ENCODE data around the gene CHAT.

The CHAT gene

DNA sequence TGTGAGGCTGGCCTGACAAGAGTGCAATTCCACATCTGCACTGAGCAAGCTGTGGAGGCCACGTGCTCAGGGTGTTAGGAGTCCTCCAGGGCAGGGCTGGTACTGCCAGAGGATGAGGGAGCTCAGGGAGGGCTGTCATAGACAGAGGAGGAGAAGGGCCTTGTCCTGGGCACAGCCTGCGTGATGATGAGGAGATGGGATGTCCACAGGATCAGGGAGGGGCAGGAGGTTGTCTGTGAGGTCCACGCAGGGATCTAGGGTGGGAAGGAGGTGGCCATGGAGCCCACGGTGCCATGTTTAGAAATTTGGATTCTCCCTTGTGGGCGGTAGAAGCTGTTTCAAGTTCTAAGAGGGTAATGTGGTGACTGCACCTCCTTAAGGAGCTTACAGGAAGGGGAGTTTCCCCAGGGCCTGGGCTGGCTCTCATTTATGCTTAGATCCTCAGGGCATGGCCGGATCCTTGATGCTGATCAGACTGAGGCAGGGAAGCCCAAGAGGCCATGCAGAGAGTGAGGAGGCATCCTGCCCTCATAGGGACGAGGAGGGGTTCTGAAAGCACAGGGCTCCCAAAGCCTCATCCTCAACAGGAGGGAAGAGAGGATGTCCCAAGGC, 30.3 kb downstream of the CHAT start:
- H3K4me1 ChIP-seq (ENCODE audit: control extremely low read depth in 1 of 4, control insufficient read depth in 4 of 4, insufficient read depth in 4 of 4, low read length in 3 of 4), result no peaks in the 10 kb centered on the region
- peaks cover 3 to 75% (median 16%) of the 10 kb centered on the region in 5 experiments for H3K27me3 ChIP-seq (replicated peaks in 2 of 5; ENCODE audit: control insufficient read depth in 4 of 5, insufficient read depth in 5 of 5, low read length in 4 of 5)
- CTCF ChIA-PET, result interaction anchor here (0.7 kb wide), 1 partner anchor 15 kb away, joined by 3 read pairs; no protein-coding TSS in a partner anchor
- POLR2A ChIA-PET, result no interaction called here
- no peaks in the 10 kb centered on the region for H3K36me3 ChIP-seq (ENCODE audit: control insufficient read depth in 4 of 4, insufficient read depth in 4 of 4, low read length in 3 of 4)
- no peaks in the 10 kb centered on the region for H3K9me3 ChIP-seq (ENCODE audit: control extremely low read depth in 1 of 5, control insufficient read depth in 4 of 5, insufficient read depth in 2 of 5, low read depth in 1 of 5, low read length in 4 of 5)
- DNase-seq, result no peak
- no peak overlapping the region for H3K4me3 ChIP-seq (ENCODE audit: control insufficient read depth in 1 of 7, extremely low read depth in 1 of 7, insufficient read depth in 4 of 7, low read depth in 2 of 7, low read length in 6 of 7)
- 95% methylated on average over 7 of the region's 7 CpGs for WGBS (ENCODE audit: insufficient coverage)
- no peak overlapping the region for H3K27ac ChIP-seq (ENCODE audit: insufficient read depth in 1 of 2, low read depth in 1 of 2, low read length in 2 of 2, poor library complexity in 1 of 2, severe bottlenecking in 2 of 2)

DNA sequence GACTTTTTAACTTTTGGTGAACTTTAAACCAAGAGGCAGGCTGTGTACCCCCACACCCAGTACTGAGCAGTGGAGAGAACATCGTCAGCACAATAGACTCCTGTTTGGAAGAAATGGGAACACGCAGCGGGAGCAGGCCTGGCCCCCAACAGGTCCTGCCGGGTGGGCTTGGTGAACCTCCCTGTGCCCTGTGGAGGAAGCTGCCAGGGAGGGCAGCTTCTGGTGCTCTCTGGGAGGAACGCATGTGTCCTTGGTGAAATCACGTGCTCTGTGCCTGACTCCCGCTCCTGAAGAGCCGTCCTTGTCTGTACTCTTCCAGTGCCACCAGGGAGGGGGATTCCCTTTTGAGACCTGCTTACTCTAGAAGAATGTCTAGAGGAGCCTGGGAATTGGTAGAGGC, 31.6 kb downstream of the CHAT start:
- no peak overlapping the region for H3K4me3 ChIP-seq (ENCODE audit: control insufficient read depth in 1 of 7, extremely low read depth in 1 of 7, insufficient read depth in 4 of 7, low read depth in 2 of 7, low read length in 6 of 7)
- ChIA-PET POLR2A (no interaction called here), CTCF (no interaction called here)
- DNase-seq, result no peak
- H3K9me3 ChIP-seq (ENCODE audit: control extremely low read depth in 1 of 5, control insufficient read depth in 4 of 5, insufficient read depth in 2 of 5, low read depth in 1 of 5, low read length in 4 of 5), result no peaks in the 10 kb centered on the region
- H3K27me3 ChIP-seq (replicated peaks in 2 of 5; ENCODE audit: control insufficient read depth in 4 of 5, insufficient read depth in 5 of 5, low read length in 4 of 5), result peaks cover 0 to 78% (median 13%) of the 10 kb centered on the region in 5 experiments
- peaks cover 0 to 2% (median 0%) of the 10 kb centered on the region in 4 experiments for H3K4me1 ChIP-seq (ENCODE audit: control extremely low read depth in 1 of 4, control insufficient read depth in 4 of 4, insufficient read depth in 4 of 4, low read length in 3 of 4)
- H3K27ac ChIP-seq (ENCODE audit: insufficient read depth in 1 of 2, low read depth in 1 of 2, low read length in 2 of 2, poor library complexity in 1 of 2, severe bottlenecking in 2 of 2), result no peak overlapping the region
- 95% methylated on average over 8 of the region's 8 CpGs for WGBS (ENCODE audit: insufficient coverage)
- no peaks in the 10 kb centered on the region for H3K36me3 ChIP-seq (ENCODE audit: control insufficient read depth in 4 of 4, insufficient read depth in 4 of 4, low read length in 3 of 4)

DNA sequence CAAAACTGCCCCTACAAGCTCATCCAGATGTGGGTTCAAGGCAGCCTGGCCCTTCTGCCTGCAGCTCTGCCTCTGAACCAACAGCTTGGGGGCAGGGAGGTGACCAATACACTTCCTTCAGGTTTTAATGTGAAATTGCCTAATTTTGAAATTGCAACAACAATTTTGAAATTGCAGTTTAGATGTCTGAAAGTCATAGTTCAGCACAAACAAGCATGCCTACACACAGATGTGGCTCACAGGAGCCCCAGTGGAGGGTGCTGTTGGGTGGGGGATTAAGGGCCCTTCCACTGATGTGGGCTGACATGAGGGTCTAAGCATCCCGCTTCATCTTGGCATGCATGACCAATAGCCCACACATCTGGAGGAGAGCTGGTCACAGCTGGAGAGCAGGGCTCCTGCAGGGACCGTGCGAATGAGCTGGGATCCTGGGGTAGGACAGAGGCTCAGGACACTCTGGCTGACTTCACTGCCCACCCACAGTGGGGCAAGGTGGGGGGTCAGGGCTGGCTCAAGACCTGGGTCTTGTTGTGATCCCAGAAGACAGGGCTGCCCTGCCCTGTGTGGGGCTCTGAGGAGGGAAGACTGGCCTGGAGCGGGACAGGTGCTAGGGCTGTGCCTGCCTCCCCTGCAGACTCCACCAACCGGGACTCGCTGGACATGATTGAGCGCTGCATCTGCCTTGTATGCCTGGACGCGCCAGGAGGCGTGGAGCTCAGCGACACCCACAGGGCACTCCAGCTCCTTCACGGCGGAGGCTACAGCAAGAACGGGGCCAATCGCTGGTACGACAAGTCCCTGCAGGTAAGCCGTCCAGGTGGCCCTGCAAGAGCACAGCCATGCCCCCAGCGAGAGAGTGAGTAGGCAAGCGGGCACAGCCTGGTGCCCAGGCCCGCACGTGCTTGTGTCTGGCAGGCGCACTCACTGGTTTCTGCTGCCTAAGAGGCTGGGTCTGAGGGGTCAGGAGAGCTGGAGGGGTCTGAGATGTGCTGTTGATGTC, 32.3 kb downstream of the CHAT start:
- 94% methylated on average over 20 of the region's 22 CpGs for WGBS (ENCODE audit: insufficient coverage)
- H3K4me1 ChIP-seq (ENCODE audit: control extremely low read depth in 1 of 4, control insufficient read depth in 4 of 4, insufficient read depth in 4 of 4, low read length in 3 of 4), result peaks cover 0 to 2% (median 0%) of the 10 kb centered on the region in 4 experiments
- no peaks in the 10 kb centered on the region for H3K36me3 ChIP-seq (ENCODE audit: control insufficient read depth in 4 of 4, insufficient read depth in 4 of 4, low read length in 3 of 4)
- no peak overlapping the region for H3K27ac ChIP-seq (ENCODE audit: insufficient read depth in 1 of 2, low read depth in 1 of 2, low read length in 2 of 2, poor library complexity in 1 of 2, severe bottlenecking in 2 of 2)
- H3K9me3 ChIP-seq (ENCODE audit: control extremely low read depth in 1 of 5, control insufficient read depth in 4 of 5, insufficient read depth in 2 of 5, low read depth in 1 of 5, low read length in 4 of 5), result no peaks in the 10 kb centered on the region
- ChIA-PET POLR2A (no interaction called here), CTCF (no interaction called here)
- DNase-seq, result no peak
- peaks cover 0 to 79% (median 11%) of the 10 kb centered on the region in 5 experiments for H3K27me3 ChIP-seq (replicated peaks in 2 of 5; ENCODE audit: control insufficient read depth in 4 of 5, insufficient read depth in 5 of 5, low read length in 4 of 5)
- no peak overlapping the region for H3K4me3 ChIP-seq (ENCODE audit: control insufficient read depth in 1 of 7, extremely low read depth in 1 of 7, insufficient read depth in 4 of 7, low read depth in 2 of 7, low read length in 6 of 7)

DNA sequence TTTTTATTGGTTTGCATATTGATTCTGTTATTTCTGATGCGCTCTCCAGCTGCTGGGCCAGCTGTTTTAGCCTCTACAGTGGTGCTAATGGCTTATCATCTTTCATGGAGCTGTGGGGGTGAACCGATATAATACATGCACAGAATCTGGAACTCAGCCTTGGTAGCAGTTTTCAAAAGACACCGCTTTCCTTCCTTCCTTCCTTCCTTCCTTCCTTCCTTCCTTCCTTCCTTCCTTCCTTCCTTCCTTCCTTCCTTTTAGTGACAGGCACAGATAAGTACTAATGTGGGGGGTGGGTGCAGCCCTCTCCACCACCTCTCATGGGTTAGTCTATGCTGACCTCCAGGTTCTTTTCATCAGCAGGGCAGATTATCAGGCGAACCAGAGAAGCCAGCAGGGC, 33.7 kb downstream of the CHAT start:
- Histone ChIP-seq H3K4me1 (ENCODE audit: control extremely low read depth in 1 of 4, control insufficient read depth in 4 of 4, insufficient read depth in 4 of 4, low read length in 3 of 4) (peaks cover 0 to 2% (median 0%) of the 10 kb centered on the region in 4 experiments), H3K27ac (ENCODE audit: insufficient read depth in 1 of 2, low read depth in 1 of 2, low read length in 2 of 2, poor library complexity in 1 of 2, severe bottlenecking in 2 of 2) (no peak overlapping the region), H3K4me3 (ENCODE audit: control insufficient read depth in 1 of 7, extremely low read depth in 1 of 7, insufficient read depth in 4 of 7, low read depth in 2 of 7, low read length in 6 of 7) (no peak overlapping the region), H3K9me3 (ENCODE audit: control extremely low read depth in 1 of 5, control insufficient read depth in 4 of 5, insufficient read depth in 2 of 5, low read depth in 1 of 5, low read length in 4 of 5) (no peaks in the 10 kb centered on the region), H3K27me3 (replicated peaks in 2 of 5; ENCODE audit: control insufficient read depth in 4 of 5, insufficient read depth in 5 of 5, low read length in 4 of 5) (peaks cover 0 to 70% (median 13%) of the 10 kb centered on the region in 5 experiments), H3K36me3 (ENCODE audit: control insufficient read depth in 4 of 4, insufficient read depth in 4 of 4, low read length in 3 of 4) (no peaks in the 10 kb centered on the region)
- WGBS (ENCODE audit: insufficient coverage), result 100% methylated on average over 2 of the region's 4 CpGs
- CTCF ChIA-PET, result no interaction called here
- DNase-seq, result no peak
- POLR2A ChIA-PET, result no interaction called here

DNA sequence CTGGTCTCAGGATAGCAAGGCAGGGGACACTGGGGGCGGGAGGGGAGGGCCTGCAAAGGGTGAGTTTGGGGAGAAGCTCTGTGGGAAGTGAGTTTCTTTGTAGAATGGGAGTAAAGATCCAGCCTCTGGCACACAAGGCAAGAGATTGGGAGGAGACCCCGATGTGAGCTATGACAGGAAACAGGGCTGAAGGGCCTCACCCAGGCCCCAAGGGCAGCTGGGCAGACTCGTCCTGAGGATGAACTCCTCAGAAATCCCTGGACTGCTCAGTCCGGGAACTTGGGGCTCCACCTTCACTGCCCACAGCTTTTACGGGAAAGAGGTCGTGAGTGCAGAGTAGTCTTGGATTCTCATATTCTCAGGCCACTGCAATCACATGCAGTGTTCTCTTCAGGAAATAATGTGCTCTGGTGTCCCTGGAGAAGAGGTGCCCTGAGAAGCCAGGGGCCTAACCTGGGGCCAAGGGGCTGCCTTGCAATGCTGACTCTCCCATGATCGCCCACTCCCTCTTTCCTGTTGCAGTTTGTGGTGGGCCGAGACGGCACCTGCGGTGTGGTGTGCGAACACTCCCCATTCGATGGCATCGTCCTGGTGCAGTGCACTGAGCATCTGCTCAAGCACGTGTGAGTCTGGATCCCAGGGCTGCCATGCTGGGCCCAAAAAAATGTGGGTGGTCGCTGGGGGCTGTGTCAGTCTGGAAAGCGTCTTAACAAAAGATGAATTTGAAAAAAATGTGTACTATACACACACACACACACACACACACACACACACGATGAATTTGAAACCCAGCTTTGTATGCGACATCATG, 34.4 kb downstream of the CHAT start:
- no peak overlapping the region for H3K4me3 ChIP-seq (ENCODE audit: control insufficient read depth in 1 of 7, extremely low read depth in 1 of 7, insufficient read depth in 4 of 7, low read depth in 2 of 7, low read length in 6 of 7)
- H3K4me1 ChIP-seq (ENCODE audit: control extremely low read depth in 1 of 4, control insufficient read depth in 4 of 4, insufficient read depth in 4 of 4, low read length in 3 of 4), result peaks cover 0 to 2% (median 0%) of the 10 kb centered on the region in 4 experiments
- no peaks in the 10 kb centered on the region for H3K9me3 ChIP-seq (ENCODE audit: control extremely low read depth in 1 of 5, control insufficient read depth in 4 of 5, insufficient read depth in 2 of 5, low read depth in 1 of 5, low read length in 4 of 5)
- POLR2A ChIA-PET, result no interaction called here
- no peak overlapping the region for H3K27ac ChIP-seq (ENCODE audit: insufficient read depth in 1 of 2, low read depth in 1 of 2, low read length in 2 of 2, poor library complexity in 1 of 2, severe bottlenecking in 2 of 2)
- CTCF ChIA-PET, result no interaction called here
- WGBS (ENCODE audit: insufficient coverage), result 79% methylated on average over 13 of the region's 18 CpGs
- DNase-seq, result no peak
- peaks cover 0 to 74% (median 13%) of the 10 kb centered on the region in 5 experiments for H3K27me3 ChIP-seq (replicated peaks in 2 of 5; ENCODE audit: control insufficient read depth in 4 of 5, insufficient read depth in 5 of 5, low read length in 4 of 5)
- H3K36me3 ChIP-seq (ENCODE audit: control insufficient read depth in 4 of 4, insufficient read depth in 4 of 4, low read length in 3 of 4), result no peaks in the 10 kb centered on the region

DNA sequence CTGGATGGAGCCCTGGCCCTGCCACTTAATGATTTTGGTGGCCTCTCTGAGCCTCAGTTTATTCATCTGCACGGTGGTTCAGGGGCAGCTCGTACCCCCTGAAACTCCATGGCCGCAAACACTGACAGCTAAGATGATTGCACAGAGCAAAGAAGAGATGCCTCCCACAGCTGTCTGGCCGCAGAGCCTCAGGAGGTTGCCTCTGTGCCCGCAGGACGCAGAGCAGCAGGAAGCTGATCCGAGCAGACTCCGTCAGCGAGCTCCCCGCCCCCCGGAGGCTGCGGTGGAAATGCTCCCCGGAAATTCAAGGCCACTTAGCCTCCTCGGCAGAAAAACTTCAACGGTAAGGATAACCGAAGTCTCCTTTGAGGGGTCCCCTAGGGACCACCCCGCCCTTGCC, 35.5 kb downstream of the CHAT start:
- ChIA-PET CTCF (interaction anchor here (1.1 to 1.3 kb wide), 2 partner anchors 9 to 11 kb away, joined by 3 to 4 read pairs; no protein-coding TSS in a partner anchor), POLR2A (no interaction called here)
- no peak for DNase-seq
- H3K4me1 ChIP-seq (ENCODE audit: control extremely low read depth in 1 of 4, control insufficient read depth in 4 of 4, insufficient read depth in 4 of 4, low read length in 3 of 4), result peaks cover 0 to 2% (median 0%) of the 10 kb centered on the region in 4 experiments
- no peaks in the 10 kb centered on the region for H3K9me3 ChIP-seq (ENCODE audit: control extremely low read depth in 1 of 5, control insufficient read depth in 4 of 5, insufficient read depth in 2 of 5, low read depth in 1 of 5, low read length in 4 of 5)
- 19% methylated on average over 16 of the region's 17 CpGs for WGBS (ENCODE audit: insufficient coverage)
- H3K4me3 ChIP-seq (ENCODE audit: control insufficient read depth in 1 of 7, extremely low read depth in 1 of 7, insufficient read depth in 4 of 7, low read depth in 2 of 7, low read length in 6 of 7), result no peak overlapping the region
- H3K27me3 ChIP-seq (replicated peaks in 2 of 5; ENCODE audit: control insufficient read depth in 4 of 5, insufficient read depth in 5 of 5, low read length in 4 of 5), result peaks cover 0 to 76% (median 15%) of the 10 kb centered on the region in 5 experiments
- no peak overlapping the region for H3K27ac ChIP-seq (ENCODE audit: insufficient read depth in 1 of 2, low read depth in 1 of 2, low read length in 2 of 2, poor library complexity in 1 of 2, severe bottlenecking in 2 of 2)
- H3K36me3 ChIP-seq (ENCODE audit: control insufficient read depth in 4 of 4, insufficient read depth in 4 of 4, low read length in 3 of 4), result no peaks in the 10 kb centered on the region
